Activated naive CD8-positive, alpha-beta T cell (primary cell): ENCODE results near the gene CNTNAP5.

Source experiments
- H3K27ac Mint-ChIP-seq: one replicate; pipeline ENCODE4 v1.8.0; 2021; ENCODE audit warnings: mixed read lengths
- H3K27me3 Mint-ChIP-seq: one replicate; pipeline ENCODE4 v1.8.0; 2021; ENCODE audit warnings: mixed read lengths
- H3K36me3 Mint-ChIP-seq: one replicate; pipeline ENCODE4 v1.8.0; 2021; ENCODE audit warnings: mixed read lengths
- H3K4me1 Mint-ChIP-seq: one replicate; pipeline ENCODE4 v1.8.0; 2021; ENCODE audit warnings: low read depth, mixed read lengths
- H3K4me3 Mint-ChIP-seq: one replicate; pipeline ENCODE4 v1.8.0; 2021; ENCODE audit warnings: mild to moderate bottlenecking, mixed read lengths
- H3K9me3 Mint-ChIP-seq: one replicate; pipeline ENCODE4 v1.8.0; 2021; ENCODE audit warnings: low read depth, mixed read lengths

The CNTNAP5 gene

DNA sequence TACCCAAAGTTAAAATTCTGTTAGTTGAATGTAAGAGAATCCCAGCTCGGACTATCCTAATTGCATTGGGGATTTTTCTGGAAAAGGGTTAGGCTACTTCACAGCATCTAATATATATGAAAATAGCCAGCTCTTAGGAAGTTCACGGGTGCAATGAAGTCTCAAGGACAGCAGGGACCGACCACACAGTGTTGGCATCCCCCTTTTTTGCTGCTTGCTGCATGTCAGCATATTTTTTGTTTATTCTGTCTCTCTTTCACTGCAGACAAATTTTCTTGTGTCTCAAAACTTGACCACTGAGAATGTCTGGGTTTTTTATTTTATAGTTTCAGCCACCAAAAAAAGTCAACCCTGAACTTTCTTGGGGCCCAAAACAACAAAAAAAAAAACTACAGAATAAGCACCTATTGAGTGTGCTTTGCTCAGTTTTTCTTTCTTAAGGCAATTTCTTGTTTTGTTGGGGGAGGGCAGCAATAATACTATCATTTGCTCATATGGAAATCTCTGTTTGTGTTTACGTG, 535.6 kb downstream of the CNTNAP5 start:
- no peaks in the 10 kb centered on the region for H3K27me3 Mint-ChIP-seq
- H3K4me1 Mint-ChIP-seq, result no peaks in the 10 kb centered on the region
- H3K36me3 Mint-ChIP-seq, result no peaks in the 10 kb centered on the region
- no peak overlapping the region for H3K4me3 Mint-ChIP-seq
- no peak overlapping the region for H3K27ac Mint-ChIP-seq
- no peaks in the 10 kb centered on the region for H3K9me3 Mint-ChIP-seq

DNA sequence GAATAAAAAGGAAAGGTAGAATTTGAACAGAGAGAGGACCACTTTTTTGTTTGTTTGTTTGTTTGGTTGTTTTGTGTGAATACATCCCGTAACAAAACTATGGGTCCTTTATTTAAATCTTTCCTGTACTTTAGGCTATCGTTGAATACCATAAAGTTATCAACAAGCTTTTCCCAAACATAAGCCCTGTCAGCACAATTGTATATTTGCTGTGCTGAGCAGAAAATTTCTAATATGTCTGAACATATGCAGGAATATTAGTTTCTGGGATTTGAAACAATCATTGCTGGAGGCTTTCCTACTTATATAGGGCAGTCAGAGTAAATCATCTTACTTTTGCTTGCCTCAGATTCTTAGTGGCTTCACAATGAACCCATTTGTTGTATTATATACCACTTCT, 536.4 kb downstream of the CNTNAP5 start:
- Mint-ChIP-seq H3K9me3 (no peaks in the 10 kb centered on the region), H3K27ac (no peak overlapping the region), H3K4me1 (no peaks in the 10 kb centered on the region), H3K27me3 (no peaks in the 10 kb centered on the region), H3K36me3 (no peaks in the 10 kb centered on the region), H3K4me3 (no peak overlapping the region)

DNA sequence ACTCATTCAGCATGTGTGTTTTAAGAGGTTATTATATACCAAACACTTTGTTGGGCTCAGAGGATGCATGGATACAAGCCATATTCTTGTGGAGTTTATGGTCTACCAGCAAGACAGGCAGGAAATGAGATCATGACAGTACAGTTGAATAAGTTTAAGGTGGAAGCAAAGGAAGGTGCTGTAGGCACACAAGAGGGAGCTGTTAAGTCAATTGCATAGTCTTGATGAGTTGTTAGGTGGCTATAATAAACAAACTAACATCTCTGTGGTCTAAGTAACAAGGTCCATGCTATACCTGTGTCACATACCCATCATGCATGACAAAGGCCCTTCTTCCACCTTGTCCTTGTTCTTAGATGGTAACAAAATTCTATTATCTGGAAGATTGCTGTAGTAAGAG, 538.3 kb downstream of the CNTNAP5 start:
- Mint-ChIP-seq H3K4me3 (no peak overlapping the region), H3K27ac (no peak overlapping the region), H3K27me3 (no peaks in the 10 kb centered on the region), H3K4me1 (no peaks in the 10 kb centered on the region), H3K36me3 (no peaks in the 10 kb centered on the region), H3K9me3 (peaks cover 3% of the 10 kb centered on the region)

DNA sequence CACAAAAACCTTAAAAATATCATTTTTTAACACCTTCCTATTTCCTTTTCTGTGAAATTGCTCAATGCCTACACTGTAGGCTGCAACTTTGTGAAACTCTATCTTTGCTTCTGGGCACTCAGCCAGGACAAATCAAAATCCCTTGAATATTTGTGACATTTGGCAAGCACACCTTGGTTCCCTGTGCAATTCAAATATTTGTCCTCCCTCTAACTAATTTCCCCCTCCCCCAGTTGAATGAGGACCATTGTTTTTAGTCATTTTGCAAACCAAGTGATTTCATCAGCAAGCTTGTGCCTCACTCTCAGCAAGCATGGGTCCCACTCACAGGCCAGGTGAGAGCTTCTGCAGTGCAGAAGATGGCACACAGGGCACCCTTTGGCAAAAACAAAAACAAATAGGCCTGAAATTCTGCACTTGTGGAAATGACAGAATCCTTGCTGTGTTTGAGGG, 541.5 kb downstream of the CNTNAP5 start:
- no peak overlapping the region for H3K4me3 Mint-ChIP-seq
- no peaks in the 10 kb centered on the region for H3K4me1 Mint-ChIP-seq
- H3K27ac Mint-ChIP-seq, result no peak overlapping the region
- H3K36me3 Mint-ChIP-seq, result no peaks in the 10 kb centered on the region
- H3K27me3 Mint-ChIP-seq, result no peaks in the 10 kb centered on the region
- H3K9me3 Mint-ChIP-seq, result peaks cover 3% of the 10 kb centered on the region

DNA sequence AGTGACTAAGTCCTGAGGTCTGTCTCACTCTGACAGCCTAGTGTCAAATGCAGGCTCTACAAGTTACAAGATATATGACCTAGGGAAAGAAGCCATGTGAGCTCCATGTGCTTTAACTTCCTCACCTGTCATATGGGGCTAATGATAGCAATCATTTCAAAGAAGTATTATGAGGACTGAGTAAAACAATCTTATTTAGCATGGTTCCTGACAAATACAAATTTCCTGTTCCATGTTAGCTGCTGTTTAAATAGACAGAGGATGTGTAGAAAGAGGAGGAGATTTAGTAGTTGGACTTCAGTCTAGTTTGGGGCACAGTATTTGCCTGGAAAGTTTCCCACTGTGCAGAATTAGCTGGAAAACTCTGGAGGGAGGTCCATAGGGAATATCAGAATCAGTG, 545.8 kb downstream of the CNTNAP5 start:
- no peak overlapping the region for H3K27ac Mint-ChIP-seq
- H3K9me3 Mint-ChIP-seq, result peaks cover 3% of the 10 kb centered on the region
- no peaks in the 10 kb centered on the region for H3K36me3 Mint-ChIP-seq
- no peaks in the 10 kb centered on the region for H3K4me1 Mint-ChIP-seq
- H3K4me3 Mint-ChIP-seq, result no peak overlapping the region
- no peaks in the 10 kb centered on the region for H3K27me3 Mint-ChIP-seq

DNA sequence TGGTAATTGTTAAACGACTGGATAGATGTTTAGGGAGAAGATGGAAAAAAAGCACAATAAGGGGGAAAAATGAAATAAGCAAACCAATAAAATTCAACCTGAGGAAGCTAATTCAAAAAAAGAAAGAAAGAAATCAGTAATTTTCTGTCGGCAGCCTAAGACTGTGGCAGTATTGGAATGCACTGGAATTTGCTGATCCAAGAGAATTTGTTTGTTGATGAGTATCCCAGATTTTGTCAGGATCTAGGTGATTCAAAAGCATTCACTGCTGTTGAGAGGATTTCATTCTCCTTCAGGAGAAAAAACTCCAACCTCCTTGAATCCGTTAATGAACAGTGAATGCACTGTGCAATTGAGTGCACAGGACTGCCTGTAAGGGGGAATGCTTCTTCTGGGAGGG, 546.7 kb downstream of the CNTNAP5 start:
- H3K4me3 Mint-ChIP-seq, result no peak overlapping the region
- H3K27ac Mint-ChIP-seq, result no peak overlapping the region
- no peaks in the 10 kb centered on the region for H3K27me3 Mint-ChIP-seq
- no peaks in the 10 kb centered on the region for H3K36me3 Mint-ChIP-seq
- H3K9me3 Mint-ChIP-seq, result peaks cover 3% of the 10 kb centered on the region
- H3K4me1 Mint-ChIP-seq, result no peaks in the 10 kb centered on the region

DNA sequence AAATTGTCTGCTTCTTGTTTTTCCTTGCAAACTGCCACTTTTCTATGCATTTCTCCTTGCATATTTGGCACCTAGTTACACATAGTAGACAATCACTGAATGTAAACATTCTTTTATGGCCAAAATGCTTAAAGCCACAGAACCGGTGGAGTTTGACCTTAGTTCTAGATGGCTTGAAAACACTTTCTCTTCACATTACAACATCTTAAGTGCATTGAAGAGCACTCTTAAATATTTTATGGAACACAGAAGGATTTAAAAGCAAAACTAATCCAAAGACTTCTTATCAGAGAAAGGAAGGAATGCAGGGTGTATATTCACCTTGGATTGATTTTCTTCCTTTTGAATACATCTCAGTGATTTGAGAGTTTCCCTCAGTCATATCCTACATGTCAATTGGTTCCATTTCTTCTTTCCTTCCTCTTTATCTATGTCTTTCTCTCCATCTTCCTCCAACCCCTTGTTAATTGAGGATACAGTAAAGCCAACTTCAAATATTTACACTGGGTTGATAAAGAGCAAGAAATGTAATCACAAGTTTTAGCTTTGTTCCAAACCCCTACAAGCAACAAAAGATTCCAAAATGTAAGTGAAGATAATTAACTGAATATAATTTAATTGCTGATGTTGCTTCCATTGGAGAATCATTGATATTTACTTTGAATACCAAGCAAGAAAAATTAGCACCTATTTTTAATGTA, 548.0 kb downstream of the CNTNAP5 start:
- H3K27ac Mint-ChIP-seq, result no peak overlapping the region

DNA sequence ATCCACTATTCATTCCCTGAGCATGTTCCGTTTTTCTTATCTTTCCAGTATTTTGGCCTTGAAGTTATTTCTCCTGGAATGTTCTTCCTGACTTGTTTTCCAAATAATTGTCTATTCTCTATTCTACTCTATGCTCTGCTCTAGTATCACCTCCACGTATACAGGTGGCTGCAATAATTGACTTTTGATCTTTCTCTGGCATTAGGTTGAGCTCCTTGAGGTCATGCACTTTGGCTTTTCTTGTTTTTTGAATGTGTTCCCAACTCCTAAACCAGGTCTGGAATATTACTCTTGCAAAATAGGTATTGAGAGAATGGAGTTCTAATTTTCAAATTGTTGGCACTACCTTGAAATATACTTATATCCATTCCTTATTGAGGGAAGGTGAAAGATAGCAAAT, 550.4 kb downstream of the CNTNAP5 start:
- Mint-ChIP-seq H3K36me3 (no peaks in the 10 kb centered on the region), H3K4me3 (no peak overlapping the region), H3K27me3 (no peaks in the 10 kb centered on the region), H3K4me1 (no peaks in the 10 kb centered on the region), H3K9me3 (peaks cover 3% of the 10 kb centered on the region), H3K27ac (no peak overlapping the region)

More for the DNA sequence above, 548.0 kb downstream of the CNTNAP5 start:
- Mint-ChIP-seq H3K27me3 (no peaks in the 10 kb centered on the region), H3K9me3 (no peaks in the 10 kb centered on the region), H3K4me1 (no peaks in the 10 kb centered on the region), H3K36me3 (no peaks in the 10 kb centered on the region), H3K4me3 (no peak overlapping the region)

DNA sequence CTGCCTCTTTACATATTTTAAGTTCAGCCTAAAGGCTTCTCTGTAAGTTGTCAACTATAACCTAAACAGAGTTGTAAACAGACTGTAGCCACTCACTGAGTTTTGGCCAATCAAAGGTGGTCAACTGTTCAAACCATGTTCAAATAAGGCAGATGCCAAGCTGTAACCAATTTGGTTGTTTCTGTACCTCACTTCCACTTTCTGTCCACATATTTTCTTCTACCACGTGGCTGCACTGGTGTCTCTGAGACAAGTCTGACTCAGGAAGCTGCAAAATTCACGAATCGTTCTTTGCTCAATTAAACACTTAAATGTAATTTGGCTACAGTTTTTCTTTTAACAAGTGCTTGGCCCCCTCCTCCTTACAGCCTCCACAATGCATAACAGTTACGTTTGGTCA, 555.2 kb downstream of the CNTNAP5 start:
- peaks cover 3% of the 10 kb centered on the region for H3K9me3 Mint-ChIP-seq
- H3K27me3 Mint-ChIP-seq, result no peaks in the 10 kb centered on the region
- no peak overlapping the region for H3K4me3 Mint-ChIP-seq
- H3K36me3 Mint-ChIP-seq, result no peaks in the 10 kb centered on the region
- H3K4me1 Mint-ChIP-seq, result no peaks in the 10 kb centered on the region
- no peak overlapping the region for H3K27ac Mint-ChIP-seq

DNA sequence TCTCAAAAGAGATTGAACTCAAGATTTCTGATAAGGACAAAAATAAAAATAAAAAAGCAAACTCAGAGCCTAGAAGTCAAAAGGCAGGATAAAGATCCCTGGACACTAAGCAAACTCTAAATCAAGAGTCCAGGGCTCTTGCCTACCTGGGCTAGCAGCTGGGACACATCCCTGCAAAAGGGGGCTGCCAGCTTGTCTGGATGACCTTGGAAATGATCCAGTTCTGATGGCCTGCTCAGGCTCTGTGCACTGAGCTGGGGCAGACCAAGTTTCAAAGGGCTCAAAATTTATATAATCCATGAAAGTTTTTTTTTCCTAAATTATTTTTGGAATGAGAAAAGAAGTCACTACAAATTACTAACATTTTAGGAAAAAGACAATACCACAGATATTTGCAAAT, 557.3 kb downstream of the CNTNAP5 start:
- H3K27me3 Mint-ChIP-seq, result no peaks in the 10 kb centered on the region
- no peaks in the 10 kb centered on the region for H3K4me1 Mint-ChIP-seq
- H3K27ac Mint-ChIP-seq, result no peak overlapping the region
- no peaks in the 10 kb centered on the region for H3K36me3 Mint-ChIP-seq
- H3K9me3 Mint-ChIP-seq, result peaks cover 3% of the 10 kb centered on the region
- H3K4me3 Mint-ChIP-seq, result no peak overlapping the region

DNA sequence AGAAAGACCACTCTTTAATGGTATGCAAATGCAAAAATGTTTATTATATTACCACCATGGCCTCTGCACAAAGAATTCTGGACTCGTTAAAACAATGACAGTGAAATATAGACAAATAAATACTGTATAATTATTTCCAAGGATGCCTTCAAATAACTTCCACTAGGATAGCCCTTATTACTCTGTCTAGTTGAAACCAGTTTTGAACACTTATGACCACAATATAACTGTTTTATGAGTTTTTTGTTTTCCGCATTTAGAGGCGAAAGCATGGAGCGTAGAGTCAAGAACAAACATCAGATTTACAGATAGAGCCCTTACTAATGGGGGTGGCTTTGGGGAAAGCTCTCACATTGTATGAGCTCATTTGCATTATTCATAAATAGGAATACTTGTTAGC, 559.5 kb downstream of the CNTNAP5 start:
- no peaks in the 10 kb centered on the region for H3K36me3 Mint-ChIP-seq
- no peaks in the 10 kb centered on the region for H3K9me3 Mint-ChIP-seq
- H3K4me3 Mint-ChIP-seq, result no peak overlapping the region
- no peak overlapping the region for H3K27ac Mint-ChIP-seq
- no peaks in the 10 kb centered on the region for H3K27me3 Mint-ChIP-seq
- no peaks in the 10 kb centered on the region for H3K4me1 Mint-ChIP-seq

DNA sequence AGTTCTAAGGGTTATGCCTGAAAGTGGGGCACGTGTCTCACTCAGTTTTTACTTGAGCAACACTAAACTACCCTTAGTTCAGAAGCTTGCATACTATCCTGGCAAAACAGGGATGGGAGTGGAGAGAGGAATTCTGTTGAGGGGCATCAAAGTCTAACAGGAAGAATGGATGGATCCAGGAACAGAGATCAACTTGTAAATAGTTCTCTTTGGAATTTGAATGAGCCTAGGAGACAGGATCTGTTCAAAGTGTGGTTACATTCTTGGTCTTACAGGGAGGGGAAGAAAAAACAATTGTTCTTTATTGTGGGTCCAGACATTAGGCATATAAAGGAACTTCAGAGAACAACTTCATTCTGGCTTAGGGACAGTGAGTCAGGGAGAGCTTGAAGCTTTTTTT, 560.2 kb downstream of the CNTNAP5 start:
- peaks cover 4% of the 10 kb centered on the region for H3K9me3 Mint-ChIP-seq
- H3K27me3 Mint-ChIP-seq, result no peaks in the 10 kb centered on the region
- no peaks in the 10 kb centered on the region for H3K36me3 Mint-ChIP-seq
- H3K27ac Mint-ChIP-seq, result no peak overlapping the region
- no peak overlapping the region for H3K4me3 Mint-ChIP-seq
- H3K4me1 Mint-ChIP-seq, result no peaks in the 10 kb centered on the region

DNA sequence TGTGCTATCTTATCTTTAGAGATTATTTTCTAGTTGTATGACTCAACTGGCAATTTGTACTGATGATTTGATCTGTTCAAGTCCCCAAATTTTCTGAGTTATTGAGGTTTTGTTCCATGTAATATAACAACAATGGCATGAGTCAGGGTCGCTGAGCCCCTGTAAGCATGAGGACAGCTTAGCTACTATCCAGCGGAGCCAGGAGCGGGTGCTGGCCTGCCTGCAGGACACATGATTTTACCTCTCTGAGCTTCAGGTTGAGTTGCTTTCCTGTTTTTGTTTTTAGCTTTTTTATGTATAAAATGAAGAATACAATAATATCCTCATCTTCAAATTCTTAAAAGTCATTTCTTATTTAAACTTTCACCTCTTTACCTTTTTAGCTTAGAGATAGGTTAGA, 561.1 kb downstream of the CNTNAP5 start:
- Mint-ChIP-seq H3K4me1 (no peaks in the 10 kb centered on the region), H3K27me3 (no peaks in the 10 kb centered on the region), H3K27ac (no peak overlapping the region), H3K4me3 (no peak overlapping the region), H3K36me3 (no peaks in the 10 kb centered on the region), H3K9me3 (peaks cover 4% of the 10 kb centered on the region)

DNA sequence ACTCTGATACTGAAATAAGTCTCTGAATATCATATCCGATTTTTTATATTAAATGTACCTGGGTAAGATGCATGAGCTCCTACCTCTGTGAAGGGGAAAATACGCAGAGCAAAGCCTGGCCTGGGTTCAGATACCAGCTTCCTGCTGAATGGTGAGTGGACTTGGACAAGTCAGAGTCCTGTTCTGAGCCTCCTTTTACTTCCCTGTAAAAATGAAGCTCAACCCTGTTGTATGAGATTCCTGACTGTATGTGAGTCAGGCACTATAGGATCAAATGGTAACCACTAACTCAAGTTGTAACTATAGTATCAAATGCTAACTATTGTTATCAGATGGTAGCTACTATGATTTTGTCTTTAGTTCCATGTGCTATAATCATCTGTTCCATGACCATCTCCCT, 561.7 kb downstream of the CNTNAP5 start:
- no peaks in the 10 kb centered on the region for H3K4me1 Mint-ChIP-seq
- peaks cover 7% of the 10 kb centered on the region for H3K9me3 Mint-ChIP-seq
- H3K36me3 Mint-ChIP-seq, result no peaks in the 10 kb centered on the region
- no peak overlapping the region for H3K4me3 Mint-ChIP-seq
- no peak overlapping the region for H3K27ac Mint-ChIP-seq
- H3K27me3 Mint-ChIP-seq, result no peaks in the 10 kb centered on the region

DNA sequence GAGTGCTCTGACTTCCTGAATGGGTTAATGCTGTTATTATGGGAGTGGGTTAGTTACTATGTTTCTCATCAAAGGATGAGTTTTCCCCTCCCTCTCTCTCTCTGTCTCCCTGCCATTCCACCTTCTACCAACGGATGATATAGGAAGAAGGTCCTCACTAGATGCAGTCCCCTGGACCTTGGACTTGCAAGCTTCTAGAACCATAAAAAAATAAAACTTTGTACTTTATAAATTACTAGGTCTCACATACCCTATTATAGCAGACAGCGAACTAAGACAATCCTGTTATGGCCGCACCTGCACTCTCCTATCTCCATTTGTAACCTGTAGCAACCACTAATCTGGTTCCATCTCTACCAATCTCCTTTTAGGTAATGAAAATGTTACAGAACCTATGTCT, 564.9 kb downstream of the CNTNAP5 start:
- H3K36me3 Mint-ChIP-seq, result no peaks in the 10 kb centered on the region
- H3K9me3 Mint-ChIP-seq, result peaks cover 9% of the 10 kb centered on the region
- no peak overlapping the region for H3K27ac Mint-ChIP-seq
- no peaks in the 10 kb centered on the region for H3K4me1 Mint-ChIP-seq
- H3K4me3 Mint-ChIP-seq, result no peak overlapping the region
- H3K27me3 Mint-ChIP-seq, result no peaks in the 10 kb centered on the region

DNA sequence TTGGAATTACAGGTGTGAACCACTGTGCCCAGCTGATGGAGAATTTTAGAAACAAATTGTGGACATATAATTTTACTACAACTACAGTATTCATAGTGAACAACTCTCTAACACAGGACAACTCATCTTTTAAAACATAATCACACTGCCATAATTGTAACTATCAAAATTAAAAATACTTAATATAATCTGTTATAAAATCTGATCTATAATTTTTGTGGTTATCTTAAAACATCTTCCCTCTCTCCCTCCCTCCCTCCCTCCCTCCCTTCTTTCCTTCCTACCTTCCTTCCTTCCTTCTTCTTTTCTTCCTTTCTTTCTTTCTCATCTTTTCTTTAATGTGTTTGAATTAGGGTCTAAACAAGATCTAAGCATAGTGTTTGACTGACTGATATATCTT, 577.7 kb downstream of the CNTNAP5 start:
- Mint-ChIP-seq H3K36me3 (no peaks in the 10 kb centered on the region), H3K9me3 (peaks cover 3% of the 10 kb centered on the region), H3K27ac (no peak overlapping the region)

More for the DNA sequence above, 577.7 kb downstream of the CNTNAP5 start:
- no peak overlapping the region for H3K4me3 Mint-ChIP-seq
- no peaks in the 10 kb centered on the region for H3K27me3 Mint-ChIP-seq
- H3K4me1 Mint-ChIP-seq, result no peaks in the 10 kb centered on the region
